ENCODE data around the gene PTPRD. TPM values are rescaled to one million over a fixed set of nuclear protein-coding genes. Genes with fewer than 3 reads are reported as not detected.
"Not testable (repeated sequence)": the region's sequence is repeated elsewhere in the genome, so short reads cannot be mapped to it uniquely, and the experiment has no call there.

PTPRD gene
- total RNA-seq, 1 donor from 2014 or later: 197 TPM

- H3K9me3 Mint-ChIP-seq: peaks cover 6% of the 10 kb centered on the region
- no peaks in the 10 kb centered on the region for H3K4me1 Mint-ChIP-seq (ENCODE audit: unreplicated experiment)
- no peak overlapping the region for H3K4me3 Mint-ChIP-seq
These were observed 1609.8 kb downstream of the PTPRD start for GRCh38 chr9:9002826-9003583.

GRCh38 chr9:8980496-8981013 is 1632.2 kb downstream of the PTPRD start:
- DNase-seq (ENCODE audit: extremely low spot score, unreplicated experiment): no peak
- no peak for TF ChIP-seq CTCF (conservative IDR thresholded peaks at IDR 0.05)
- Mint-ChIP-seq H3K9me3 (no peaks in the 10 kb centered on the region), H3K36me3 (no peaks in the 10 kb centered on the region), H3K27me3 (no peaks in the 10 kb centered on the region), H3K4me1 (ENCODE audit: unreplicated experiment) (no peaks in the 10 kb centered on the region), H3K4me3 (no peak overlapping the region), H3K27ac (no peak overlapping the region)

More at GRCh38 chr9:9002826-9003583, 1609.8 kb downstream of the PTPRD start:
- H3K27ac Mint-ChIP-seq: no peak overlapping the region
- H3K27me3 Mint-ChIP-seq: no peaks in the 10 kb centered on the region
- peak; percentile 50 for TF ChIP-seq CTCF (conservative IDR thresholded peaks at IDR 0.05)
- DNase-seq (ENCODE audit: extremely low spot score, unreplicated experiment): no peak
- no peaks in the 10 kb centered on the region for H3K36me3 Mint-ChIP-seq

- no peaks in the 10 kb centered on the region for H3K4me1 Mint-ChIP-seq (ENCODE audit: unreplicated experiment)
- DNase-seq (ENCODE audit: extremely low spot score, unreplicated experiment): no peak
- TF ChIP-seq CTCF (conservative IDR thresholded peaks at IDR 0.05): no peak
- no peaks in the 10 kb centered on the region for H3K9me3 Mint-ChIP-seq
- H3K4me3 Mint-ChIP-seq: no peak overlapping the region
- no peak overlapping the region for H3K27ac Mint-ChIP-seq
- H3K36me3 Mint-ChIP-seq: no peaks in the 10 kb centered on the region
- H3K27me3 Mint-ChIP-seq: no peaks in the 10 kb centered on the region
These were observed 1634.5 kb downstream of the PTPRD start for GRCh38 chr9:8978334-8978733.

- H3K9me3 Mint-ChIP-seq: not testable (repeated sequence)
These were observed 1644.5 kb downstream of the PTPRD start for GRCh38 chr9:8968350-8968749.

GRCh38 chr9:8963885-8964284 is 1648.9 kb downstream of the PTPRD start:
- no peak overlapping the region for H3K27ac Mint-ChIP-seq
- no peak overlapping the region for H3K4me3 Mint-ChIP-seq
- DNase-seq (ENCODE audit: extremely low spot score, unreplicated experiment): no peak
- H3K36me3 Mint-ChIP-seq: no peaks in the 10 kb centered on the region
- no peaks in the 10 kb centered on the region for H3K27me3 Mint-ChIP-seq
- H3K9me3 Mint-ChIP-seq: no peaks in the 10 kb centered on the region
- no peak for TF ChIP-seq CTCF (conservative IDR thresholded peaks at IDR 0.05)
- H3K4me1 Mint-ChIP-seq (ENCODE audit: unreplicated experiment): no peaks in the 10 kb centered on the region

More at GRCh38 chr9:8968350-8968749, 1644.5 kb downstream of the PTPRD start:
- H3K27ac Mint-ChIP-seq; DNase-seq (ENCODE audit: extremely low spot score, unreplicated experiment); H3K4me3 Mint-ChIP-seq; H3K4me1 Mint-ChIP-seq (ENCODE audit: unreplicated experiment); H3K36me3 Mint-ChIP-seq; H3K27me3 Mint-ChIP-seq: not testable (repeated sequence)

- no peak overlapping the region for H3K4me3 Mint-ChIP-seq
- H3K36me3 Mint-ChIP-seq: no peaks in the 10 kb centered on the region
- H3K9me3 Mint-ChIP-seq: no peaks in the 10 kb centered on the region
- TF ChIP-seq CTCF (conservative IDR thresholded peaks at IDR 0.05): no peak
- H3K27me3 Mint-ChIP-seq: no peaks in the 10 kb centered on the region
- no peaks in the 10 kb centered on the region for H3K4me1 Mint-ChIP-seq (ENCODE audit: unreplicated experiment)
- DNase-seq (ENCODE audit: extremely low spot score, unreplicated experiment): no peak
- H3K27ac Mint-ChIP-seq: no peak overlapping the region
These were observed 1650.7 kb downstream of the PTPRD start for GRCh38 chr9:8962084-8962483.
